Glomerular visceral epithelial cell (primary cell): ENCODE data around the gene CHAF1A.

Experiments used
- DNase-seq: peaks from one replicate; pipeline ENCODE4 v3.0.0-alpha.2; 2016; ENCODE audit errors: extremely low spot score

The CHAF1A gene

GRCh38 chr19:4441994-4442818 is 39.8 kb downstream of the CHAF1A start:
- DNase-seq, result no peak

- DNase-seq, result no peak
Observed at GRCh38 chr19:4442819-4443146, 40.3 kb downstream of the CHAF1A start.

- no peak for DNase-seq
Observed at GRCh38 chr19:4443188-4443587, 40.7 kb downstream of the CHAF1A start.

- DNase-seq, result no peak
Observed at GRCh38 chr19:4443966-4444764, 41.7 kb downstream of the CHAF1A start.

GRCh38 chr19:4444765-4445741 is 42.6 kb downstream of the CHAF1A start:
- no peak for DNase-seq

GRCh38 chr19:4445963-4446703 is 43.7 kb downstream of the CHAF1A start:
- no peak for DNase-seq

GRCh38 chr19:4446704-4447200 is 44.3 kb downstream of the CHAF1A start:
- no peak for DNase-seq

GRCh38 chr19:4447327-4448146 is 45.1 kb downstream of the CHAF1A start:
- DNase-seq, result no peak

- no peak for DNase-seq
Observed at GRCh38 chr19:4448147-4448985, 45.9 kb downstream of the CHAF1A start.

GRCh38 chr19:4449022-4449638 is 46.7 kb downstream of the CHAF1A start:
- no peak for DNase-seq

- DNase-seq, result no peak
Observed at GRCh38 chr19:4449639-4450028, 47.2 kb downstream of the CHAF1A start.

- no peak for DNase-seq
Observed at GRCh38 chr19:4452230-4452990, 50.0 kb downstream of the CHAF1A start.

GRCh38 chr19:4453232-4454179 is 51.1 kb downstream of the CHAF1A start:
- DNase-seq, result no peak

- DNase-seq, result peak; percentile 40
Observed at GRCh38 chr19:4454747-4455718, 52.6 kb downstream of the CHAF1A start.

- peak; percentile 92 for DNase-seq
Observed at GRCh38 chr19:4455719-4456475, 53.5 kb downstream of the CHAF1A start.
